Choroid plexus epithelial cell (primary cell): ENCODE data around the gene NME3.

ENCODE experiments used
- DNase-seq: peaks from one replicate; pipeline ENCODE4 v3.0.0-alpha.2; 2010; ENCODE audit warnings: low read depth
- H3K4me3 ChIP-seq: 2 replicates; pipeline ENCODE4 v1.5.1; 2011; ENCODE audit warnings: low read depth, mild to moderate bottlenecking, control low read depth, low read length, moderate library complexity
- CTCF ChIP-seq: conservative IDR thresholded peaks from 2 replicates; pipeline ENCODE4 v1.5.1; 2011; ENCODE audit warnings: low read depth, mild to moderate bottlenecking, control low read depth, inconsistent platforms, low read length, moderate library complexity

Gene NME3

GRCh38 chr16:1767116-1767994 is 4.0 kb downstream of the NME3 start:
- DNase-seq, result no peak
- no peak overlapping the region for H3K4me3 ChIP-seq
- TF ChIP-seq CTCF, result no peak

- H3K4me3 ChIP-seq, result no peak overlapping the region
- no peak for DNase-seq
- TF ChIP-seq CTCF, result no peak
Measured at GRCh38 chr16:1766701-1767100, 4.6 kb downstream of the NME3 start.

GRCh38 chr16:1766231-1766630 is 5.1 kb downstream of the NME3 start:
- no peak overlapping the region for H3K4me3 ChIP-seq
- TF ChIP-seq CTCF, result no peak
- no peak for DNase-seq

- H3K4me3 ChIP-seq, result no peak overlapping the region
- DNase-seq, result no peak
- no peak for TF ChIP-seq CTCF
Measured at GRCh38 chr16:1765826-1766225, 5.5 kb downstream of the NME3 start.

- no peak overlapping the region for H3K4me3 ChIP-seq
- no peak for TF ChIP-seq CTCF
- no peak for DNase-seq
Measured at GRCh38 chr16:1764971-1765370, 6.4 kb downstream of the NME3 start.

GRCh38 chr16:1763521-1764511 is 7.5 kb downstream of the NME3 start:
- DNase-seq, result no peak
- TF ChIP-seq CTCF, result peak; percentile 72
- no peak overlapping the region for H3K4me3 ChIP-seq
